ENCODE data around the gene DNAH7.
A peak's percentile ranks its signal among the peaks of the same experiment; 100 is the strongest.

The DNAH7 gene

GRCh38 chr2:196077821-196078220 is 9.2 kb upstream of the DNAH7 start:
- DNase-seq = no peak

DNA sequence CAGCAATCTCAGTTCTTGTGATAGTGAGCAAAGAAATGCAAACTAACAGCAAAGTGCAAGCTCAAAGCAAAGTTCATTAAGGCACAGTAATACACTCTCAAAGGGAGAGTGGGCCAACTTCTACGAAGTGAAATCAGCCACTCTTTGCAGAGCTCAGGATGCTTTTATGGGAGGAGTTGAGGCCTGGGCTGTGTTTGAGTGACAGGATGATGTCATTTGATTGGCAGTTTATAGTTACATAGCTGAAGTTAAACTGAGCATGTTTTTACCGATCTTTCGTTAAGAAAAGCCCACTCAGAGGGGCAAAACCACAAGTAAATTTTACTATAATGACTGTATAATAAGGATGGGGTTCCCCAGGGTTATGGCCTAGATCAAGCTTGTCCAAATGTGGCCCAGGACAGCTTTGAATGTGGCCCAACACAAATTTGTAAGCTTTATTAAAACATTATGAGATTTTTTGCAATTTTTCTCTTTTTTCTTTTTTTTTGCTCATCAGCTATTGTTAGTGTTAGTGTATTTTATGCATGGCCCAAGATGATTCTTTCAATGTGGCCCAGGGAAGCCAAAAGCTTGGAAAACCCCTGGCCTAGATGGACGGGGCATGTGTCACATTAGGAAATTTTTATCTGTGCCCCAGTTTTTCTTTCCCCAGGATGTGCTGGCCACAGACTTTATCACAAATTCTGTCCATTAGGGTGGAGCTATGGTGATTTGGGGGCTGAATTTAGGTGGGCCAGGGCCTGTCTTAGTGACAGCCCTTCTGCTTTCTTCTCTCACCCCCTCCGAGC is 8.3 kb upstream of the DNAH7 start:
- no peak for DNase-seq

DNA sequence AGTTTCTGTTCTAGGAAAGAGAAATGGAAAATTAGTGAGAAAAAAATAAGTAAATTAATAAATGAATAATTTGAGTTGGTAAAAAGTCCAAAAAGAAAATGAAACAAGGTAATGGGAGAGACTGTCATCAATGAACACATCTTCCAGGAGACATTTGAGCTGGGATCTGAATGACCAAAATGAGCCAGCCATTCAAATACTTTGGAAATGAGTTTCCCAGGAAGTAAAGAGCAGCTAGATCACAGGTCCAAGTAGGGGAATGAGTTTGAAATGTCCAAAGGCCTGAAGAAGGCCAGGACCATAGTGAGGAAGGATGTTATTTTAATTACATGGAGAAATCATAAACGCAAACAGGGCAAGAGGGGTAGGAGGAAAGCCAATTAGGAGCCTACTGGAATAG is 6.6 kb upstream of the DNAH7 start:
- no peak for DNase-seq

GRCh38 chr2:196074631-196075030 is 6.0 kb upstream of the DNAH7 start:
- DNase-seq = no peak

DNA sequence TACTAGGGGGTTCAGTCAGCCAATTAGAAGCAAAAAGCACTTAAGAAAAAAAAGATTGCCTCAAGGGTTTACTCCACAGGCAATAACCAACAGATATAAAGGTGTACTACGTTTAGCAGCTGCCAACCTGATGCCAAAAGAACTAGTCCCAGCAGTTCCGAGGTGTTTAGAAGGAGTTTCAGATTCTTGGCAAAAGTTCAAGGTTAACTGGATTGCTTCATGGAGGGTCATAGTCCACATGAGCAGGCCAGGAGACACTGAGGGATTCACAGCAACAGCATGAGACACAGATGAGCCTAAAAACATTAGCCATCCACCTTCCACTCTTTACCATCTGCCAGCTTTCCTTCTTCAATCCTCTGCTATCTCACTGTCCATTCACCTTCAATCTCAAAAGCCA is 4.9 kb upstream of the DNAH7 start:
- no peak for DNase-seq

GRCh38 chr2:196067088-196067382 is 1.6 kb downstream of the DNAH7 start:
- no peak for DNase-seq

DNA sequence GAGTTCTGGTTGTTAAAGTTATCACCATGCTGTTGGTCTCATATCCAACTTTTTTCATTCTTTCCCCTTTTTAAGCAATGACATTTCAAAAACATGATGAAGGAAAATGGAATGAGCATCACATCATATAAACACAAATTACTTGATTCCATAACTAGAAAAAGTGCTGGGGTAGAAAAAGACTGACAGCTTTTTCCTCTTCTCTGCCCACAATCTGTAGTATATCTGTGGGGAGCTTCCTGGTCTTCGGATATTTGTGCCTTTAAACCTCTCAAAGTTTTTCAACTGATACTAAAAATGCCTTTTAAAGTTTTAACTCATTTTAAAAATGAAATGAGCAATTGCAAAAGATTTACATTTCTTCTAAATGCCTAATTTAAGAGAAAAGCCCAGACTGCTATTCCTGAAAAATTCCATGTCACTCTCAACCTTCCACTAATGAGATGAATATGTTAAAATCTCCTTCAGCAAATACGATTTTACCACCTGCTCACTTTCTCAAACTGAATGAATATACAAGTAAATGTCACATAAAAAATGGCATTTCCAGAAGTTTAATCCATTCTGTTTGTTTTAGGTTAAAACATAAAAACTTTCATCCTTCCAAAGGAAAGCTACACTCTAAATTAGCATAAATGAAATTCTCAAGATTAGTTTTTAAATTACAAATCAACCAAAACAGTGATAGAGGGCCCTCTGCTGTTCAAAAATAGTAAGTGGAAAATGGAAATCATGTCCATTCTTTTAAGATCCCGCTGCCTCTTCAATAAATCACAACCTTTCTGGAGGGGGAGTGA is 2.1 kb downstream of the DNAH7 start:
- DNase-seq = peak; percentile 34 to 61

- no peak for DNase-seq
Measured at GRCh38 chr2:196063773-196064172, 4.9 kb downstream of the DNAH7 start.

- DNase-seq = peak in 1 of 2 donors; percentile 30
Measured at GRCh38 chr2:196059491-196059960, 9.1 kb downstream of the DNAH7 start.

DNA sequence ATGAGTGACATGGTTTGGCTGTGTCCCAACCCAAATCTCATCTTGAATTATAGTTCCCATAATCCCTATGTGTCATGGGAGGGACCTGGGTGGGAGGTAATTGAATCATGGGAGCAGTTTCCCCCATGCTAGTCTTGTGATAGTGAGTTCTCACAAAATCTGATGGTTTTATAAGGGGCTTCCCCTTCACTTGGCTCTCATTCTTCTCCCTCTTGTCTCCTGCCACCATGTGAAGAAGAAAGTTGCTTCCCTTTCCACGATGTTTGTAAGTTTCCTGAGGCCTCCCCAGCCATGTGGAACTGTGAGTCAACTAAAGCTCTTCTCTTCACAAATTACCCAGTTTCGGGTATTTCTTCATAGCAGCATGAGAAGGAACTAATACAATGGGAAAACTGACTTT is 14.0 kb downstream of the DNAH7 start:
- DNase-seq = peak; percentile 71 to 73

GRCh38 chr2:196046123-196046917 is 22.3 kb downstream of the DNAH7 start:
- DNase-seq = peak; percentile 16 to 57

DNA sequence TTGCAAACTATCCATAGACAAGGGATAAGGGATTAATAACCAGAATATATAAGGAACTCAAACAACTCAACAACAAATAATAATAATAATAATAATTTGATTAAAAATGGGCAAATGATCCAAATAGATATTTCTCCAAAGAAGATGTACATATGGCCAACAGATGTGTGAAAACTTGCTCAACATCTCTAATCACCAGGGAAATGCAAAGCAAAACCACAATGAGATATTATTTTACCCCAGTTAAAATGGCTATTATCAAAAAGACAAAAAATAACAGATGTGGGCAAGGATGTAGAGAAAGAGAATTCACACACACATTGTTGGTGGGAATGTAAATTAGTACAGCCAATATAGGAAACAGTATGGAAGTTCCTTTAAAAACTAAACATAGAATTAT is 26.9 kb downstream of the DNAH7 start:
- no peak for DNase-seq

GRCh38 chr2:196040218-196040617 is 28.4 kb downstream of the DNAH7 start:
- DNase-seq = no peak

DNA sequence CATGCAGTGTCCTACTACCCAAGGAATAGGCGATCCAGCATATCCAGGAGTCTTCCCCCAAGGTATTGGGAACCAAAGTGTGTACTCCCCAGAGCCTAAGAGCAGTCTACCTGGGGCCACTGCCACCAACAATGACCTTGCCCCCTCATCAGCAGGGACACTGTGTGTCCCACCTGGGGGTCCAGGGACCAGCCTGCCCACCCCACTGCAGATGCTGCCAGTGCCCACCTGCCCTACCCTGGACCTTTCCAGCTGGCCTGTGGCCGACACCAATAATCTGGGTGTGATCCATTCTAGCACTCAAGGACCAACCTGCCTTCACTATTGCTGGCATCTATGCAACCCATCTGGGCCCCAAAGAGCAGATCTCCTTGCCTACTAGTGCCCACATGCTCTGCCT is 32.2 kb downstream of the DNAH7 start:
- DNase-seq = no peak

- DNase-seq = no peak
Measured at GRCh38 chr2:196018037-196018436, 50.6 kb downstream of the DNAH7 start.

GRCh38 chr2:196012314-196012713 is 56.3 kb downstream of the DNAH7 start:
- DNase-seq = no peak

DNA sequence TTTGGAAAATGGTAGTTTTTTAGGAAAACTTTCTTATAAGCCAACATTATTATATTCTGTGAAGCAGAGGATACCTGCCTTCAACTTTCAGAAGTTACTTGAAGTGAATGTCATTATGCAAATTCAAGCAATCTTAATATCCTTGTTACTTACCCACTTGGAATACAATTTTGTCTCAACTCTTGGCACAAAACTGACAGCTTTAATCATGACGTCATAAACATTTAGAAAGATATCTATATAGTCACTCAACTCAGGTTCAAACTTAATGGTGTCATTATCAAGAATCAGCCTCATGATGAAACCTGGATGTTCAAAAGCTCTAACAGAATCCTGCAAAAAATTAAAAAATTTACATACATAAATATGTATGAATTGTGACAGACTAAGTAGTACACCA is 68.1 kb downstream of the DNAH7 start:
- DNase-seq = no peak

- DNase-seq = no peak
Measured at GRCh38 chr2:195998070-195998469, 70.6 kb downstream of the DNAH7 start.

GRCh38 chr2:195995499-195995898 is 73.1 kb downstream of the DNAH7 start:
- no peak for DNase-seq

DNA sequence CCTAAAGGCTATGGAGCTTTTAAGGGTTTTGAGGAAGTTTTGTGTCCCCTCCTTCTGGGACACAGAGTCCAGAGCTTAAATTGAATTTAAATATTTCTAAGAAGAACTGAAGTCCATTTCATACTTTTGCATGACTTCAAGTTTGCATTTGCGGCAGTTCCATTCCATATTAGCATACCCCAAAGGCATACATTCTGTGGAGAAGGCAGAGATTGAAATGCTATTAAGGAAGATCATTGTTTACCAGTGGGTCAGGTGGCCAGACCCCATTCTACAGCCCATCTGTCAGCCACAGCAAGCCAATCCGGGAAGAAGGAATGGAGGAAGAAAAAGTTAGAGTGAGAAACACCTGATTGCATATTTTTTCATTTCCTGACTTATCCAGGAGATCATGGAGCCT is 75.0 kb downstream of the DNAH7 start:
- DNase-seq = no peak

DNA sequence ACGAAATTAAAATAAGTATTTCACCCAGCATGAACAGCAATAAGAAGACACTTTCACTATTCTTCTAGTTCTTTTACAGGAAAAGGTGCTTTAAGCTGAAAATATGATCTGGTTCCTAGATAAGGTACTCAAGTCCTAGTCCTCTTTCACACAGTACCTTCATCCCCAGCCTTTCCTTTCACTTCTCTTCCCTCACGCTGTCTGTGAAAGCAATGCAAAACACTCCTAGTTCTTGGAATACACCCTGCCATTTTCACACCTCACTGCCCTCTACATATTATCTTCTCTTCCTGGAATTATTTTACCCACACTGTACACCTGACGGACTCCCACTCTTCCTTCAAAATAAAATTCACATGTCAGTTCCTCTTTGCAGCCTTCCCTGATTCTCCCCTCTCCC is 82.9 kb downstream of the DNAH7 start:
- no peak for DNase-seq

- no peak for DNase-seq
Measured at GRCh38 chr2:195984923-195985726, 83.5 kb downstream of the DNAH7 start.

DNA sequence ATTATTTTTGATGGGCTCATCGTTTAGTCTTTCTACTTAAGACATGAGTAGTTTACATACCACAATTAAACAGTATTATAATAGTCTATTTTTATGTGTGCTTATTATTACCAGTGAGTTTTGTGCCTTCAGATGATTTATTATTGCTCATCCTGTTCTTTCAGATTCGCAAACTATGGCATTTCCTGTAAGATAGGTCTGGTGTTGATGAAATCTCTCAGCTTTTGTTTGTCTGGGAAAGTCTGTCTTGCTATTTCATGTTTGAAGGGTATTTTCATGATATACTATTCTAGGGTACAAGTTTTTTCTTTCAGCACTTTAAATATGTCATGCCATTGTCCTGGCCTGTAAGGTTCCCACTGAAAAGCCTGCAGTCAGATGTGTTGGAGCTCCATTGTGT is 101.3 kb downstream of the DNAH7 start:
- no peak for DNase-seq

All from inflammatory macrophage (primary cell).